Measurements from ENCODE around the gene LRRC8A.
"Not testable (repeated sequence)": the region's sequence is repeated elsewhere in the genome, so short reads cannot be mapped to it uniquely, and the experiment has no call there.

The LRRC8A gene

DNA sequence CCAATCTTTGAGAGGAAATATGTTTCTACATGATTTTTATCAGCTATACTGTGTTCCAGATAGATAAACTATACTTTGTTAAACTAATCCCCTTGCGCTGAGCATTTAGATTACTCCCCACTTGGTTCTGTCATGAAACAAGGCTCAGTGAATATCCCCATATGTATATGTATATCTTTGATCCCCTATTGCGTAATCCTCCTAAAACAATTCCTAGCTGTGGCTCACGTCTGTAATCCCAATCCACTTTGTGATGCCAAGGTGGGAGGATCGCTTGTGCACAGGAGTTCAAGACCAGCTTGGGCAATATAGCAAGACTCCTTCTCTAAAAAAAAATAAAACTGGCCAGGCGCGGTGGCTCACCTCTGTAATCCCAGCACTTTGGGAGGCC lies 41.6 kb downstream of the LRRC8A start:
- DNase-seq: no peak

DNA sequence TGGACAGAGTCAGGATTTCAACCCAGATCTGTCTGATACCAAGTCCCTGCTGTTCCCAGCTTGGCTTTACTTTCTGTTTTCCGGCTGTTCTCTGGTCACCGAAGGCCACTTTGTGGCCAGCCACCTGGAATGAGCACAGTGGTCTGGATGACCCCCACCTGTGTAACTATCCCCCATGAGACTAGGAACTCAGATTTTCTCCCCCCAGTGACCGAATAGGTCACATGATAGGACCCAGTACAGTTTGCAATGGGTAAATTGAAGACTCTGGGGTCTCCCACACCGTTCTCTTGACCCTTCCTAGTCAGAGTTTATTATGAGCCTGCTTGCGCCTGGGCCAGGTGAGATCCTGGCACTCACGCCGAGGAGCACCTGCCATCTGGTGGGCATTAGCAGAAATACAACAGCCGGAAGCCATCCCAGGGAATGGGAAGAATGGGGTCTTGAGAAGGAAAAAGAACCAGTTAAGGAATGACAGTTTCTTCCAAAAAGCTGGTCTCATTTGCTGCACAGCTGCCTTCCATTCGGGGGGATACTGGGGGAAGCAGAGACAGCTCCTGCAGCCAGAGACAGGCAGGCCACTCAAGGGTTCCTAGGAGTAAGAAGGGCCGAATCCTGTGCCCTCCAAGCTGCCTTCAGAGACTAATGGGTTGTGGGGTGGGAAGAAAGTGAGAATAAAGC lies 45.9 kb downstream of the LRRC8A start:
- peak; percentile 19 for DNase-seq

DNA sequence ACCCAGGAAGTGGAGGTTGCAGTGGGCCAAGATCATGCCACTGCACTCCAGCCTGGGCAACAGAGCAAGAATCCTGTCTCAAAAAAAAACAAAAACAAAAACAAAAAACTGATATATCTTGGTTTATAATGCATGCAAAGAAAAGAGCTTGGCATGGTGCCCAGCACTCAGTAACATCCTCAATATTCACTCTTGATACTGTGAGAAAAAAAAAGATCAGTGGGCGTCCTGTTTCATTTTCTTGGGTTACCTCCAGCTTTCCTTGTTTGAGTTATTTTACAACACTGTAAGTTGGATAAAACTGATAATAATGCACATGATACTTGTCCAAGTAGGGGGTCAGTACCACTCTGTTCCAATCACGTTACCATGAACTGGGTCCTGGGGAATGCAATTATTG lies 46.7 kb downstream of the LRRC8A start:
- DNase-seq: no peak

DNA sequence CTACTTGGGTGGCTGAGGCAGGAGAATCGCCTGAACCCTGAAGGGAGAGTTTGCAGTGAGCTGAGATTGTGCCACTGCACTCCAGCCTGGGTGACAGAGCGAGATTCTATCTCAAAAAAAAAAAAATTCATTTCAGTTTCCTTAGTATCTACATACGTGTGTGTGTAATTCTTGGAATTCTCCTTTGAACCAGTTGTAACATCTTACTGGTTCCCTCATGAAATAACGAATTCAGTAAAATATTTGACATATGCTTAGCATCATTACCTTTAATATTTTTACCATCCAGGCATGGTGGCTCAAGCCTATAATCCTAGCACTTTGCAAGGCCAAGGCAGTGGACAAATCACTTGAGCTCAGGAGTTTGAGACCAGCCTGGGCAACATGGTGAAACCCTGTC lies 47.6 kb downstream of the LRRC8A start:
- no peak for DNase-seq

DNA sequence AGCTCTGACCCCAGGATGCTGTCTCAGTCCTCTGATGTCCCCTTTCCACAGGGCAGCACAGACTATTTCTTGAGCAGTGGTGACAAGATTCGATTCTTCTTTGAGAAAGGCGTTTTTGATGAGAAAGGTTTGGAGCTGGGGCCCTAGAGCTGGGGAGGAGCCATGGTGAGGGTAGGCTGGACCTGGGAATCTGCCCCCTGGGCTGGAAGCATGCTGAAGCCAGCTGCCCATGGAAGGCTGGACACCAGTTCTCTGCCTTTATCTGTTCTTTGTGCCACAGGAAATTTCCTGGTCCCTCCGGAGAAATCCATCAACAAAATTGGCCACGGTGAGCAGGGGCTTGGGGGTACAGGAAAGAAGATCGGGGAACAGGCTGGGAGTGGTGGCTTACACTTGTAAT lies 51.8 kb downstream of the LRRC8A start:
- no peak for DNase-seq

DNA sequence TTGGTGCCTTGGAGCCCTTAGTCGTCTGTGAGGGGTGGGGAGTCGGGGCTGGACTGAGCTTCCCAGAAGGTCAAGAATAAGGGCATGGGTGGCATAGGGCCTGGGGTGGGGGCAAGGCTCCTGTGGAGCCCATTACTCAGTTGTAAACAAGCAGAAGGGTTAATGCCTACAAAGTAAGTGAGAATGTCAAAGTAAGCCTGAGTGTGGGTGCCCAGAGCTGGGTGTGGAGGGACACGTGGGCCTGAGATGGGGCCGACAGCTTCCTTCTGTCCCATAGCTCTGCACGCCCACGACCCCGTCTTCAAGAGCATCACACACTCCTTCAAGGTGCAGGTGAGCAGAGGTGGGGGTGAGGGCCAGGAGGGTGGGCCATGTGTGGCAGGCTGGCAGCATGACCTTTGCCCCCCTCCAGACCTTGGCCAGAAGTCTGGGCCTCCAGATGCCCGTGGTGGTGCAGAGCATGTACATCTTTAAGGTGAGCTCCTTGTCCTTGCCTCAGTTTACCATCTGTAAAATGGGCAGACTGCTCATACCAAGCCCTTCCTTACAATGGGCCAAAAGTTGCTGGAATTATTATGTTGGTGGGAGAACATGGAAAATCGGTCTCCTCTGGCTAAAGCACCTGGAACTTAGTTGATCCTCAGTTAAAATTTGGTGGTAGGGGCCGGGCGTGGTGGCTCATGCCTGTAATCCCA lies 54.4 kb downstream of the LRRC8A start:
- no peak for DNase-seq

DNA sequence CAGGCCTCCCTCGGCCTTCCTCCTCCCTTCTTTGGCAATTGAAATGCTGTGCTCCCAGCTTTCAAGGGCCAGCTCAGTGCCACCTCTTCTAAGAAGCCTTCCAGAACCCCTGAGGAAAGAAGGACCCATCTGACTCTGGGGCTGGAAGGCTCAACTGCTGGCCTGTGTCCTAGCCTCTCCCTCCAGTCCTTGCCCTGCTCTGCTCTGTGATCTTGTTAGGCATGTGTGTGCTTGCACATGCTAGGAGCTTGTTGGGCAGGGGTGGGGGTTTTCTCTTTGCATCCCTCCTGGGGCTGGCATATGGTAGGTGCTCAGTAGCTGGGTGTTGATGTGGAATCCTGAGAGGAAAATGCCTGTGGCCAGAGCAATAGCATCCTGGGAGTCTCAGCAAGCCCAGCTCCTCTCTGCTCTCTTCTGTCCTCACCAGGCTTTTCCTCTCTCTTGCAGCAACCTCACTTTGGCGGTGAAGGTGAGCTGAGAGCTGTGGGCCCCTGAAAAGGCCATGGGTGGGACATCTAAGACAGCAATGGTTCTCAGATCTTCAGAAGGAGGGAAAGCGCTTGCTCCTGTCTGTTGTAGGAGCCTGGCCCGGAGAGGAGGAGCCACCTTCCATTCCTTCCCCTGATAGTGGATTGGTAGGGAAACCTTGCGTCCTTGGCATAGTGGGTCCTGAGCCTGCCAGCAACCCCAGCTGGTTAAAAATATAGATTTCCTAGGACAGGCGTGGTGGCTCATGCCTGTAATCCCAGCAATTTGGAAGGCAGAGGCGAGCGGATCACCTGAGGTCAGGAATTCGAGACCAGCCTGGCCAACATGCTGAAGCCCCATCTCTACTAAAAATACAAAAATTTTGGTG lies 55.6 kb downstream of the LRRC8A start:
- DNase-seq: no peak

DNA sequence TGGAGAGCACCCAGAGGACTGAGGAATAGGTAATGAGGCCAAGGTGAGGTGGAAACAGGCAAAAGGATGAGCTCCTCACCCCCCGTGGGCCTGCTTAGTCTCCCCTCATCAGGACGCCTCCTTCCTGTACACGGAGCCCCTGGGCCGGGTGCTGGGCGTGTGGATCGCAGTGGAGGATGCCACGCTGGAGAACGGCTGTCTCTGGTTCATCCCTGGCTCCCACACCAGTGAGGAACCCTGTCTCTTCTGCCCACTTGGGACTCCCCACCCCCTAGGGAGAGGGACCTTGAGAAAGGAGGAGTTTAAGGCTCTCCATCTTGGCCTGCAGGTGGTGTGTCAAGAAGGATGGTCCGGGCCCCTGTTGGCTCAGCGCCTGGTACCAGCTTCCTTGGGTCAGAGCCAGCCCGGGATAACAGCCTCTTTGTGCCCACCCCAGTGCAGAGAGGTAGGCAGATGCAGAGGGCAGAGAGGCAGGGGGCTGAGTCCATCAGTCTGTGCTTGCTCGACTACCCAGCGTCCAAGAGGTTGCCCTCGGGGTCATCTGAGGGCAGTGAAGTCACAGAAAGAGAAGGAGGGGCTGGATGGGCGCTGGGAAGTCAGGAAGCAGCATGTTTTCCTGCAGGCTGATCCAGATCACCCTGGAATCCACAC lies 58.5 kb downstream of the LRRC8A start:
- DNase-seq: no peak

DNA sequence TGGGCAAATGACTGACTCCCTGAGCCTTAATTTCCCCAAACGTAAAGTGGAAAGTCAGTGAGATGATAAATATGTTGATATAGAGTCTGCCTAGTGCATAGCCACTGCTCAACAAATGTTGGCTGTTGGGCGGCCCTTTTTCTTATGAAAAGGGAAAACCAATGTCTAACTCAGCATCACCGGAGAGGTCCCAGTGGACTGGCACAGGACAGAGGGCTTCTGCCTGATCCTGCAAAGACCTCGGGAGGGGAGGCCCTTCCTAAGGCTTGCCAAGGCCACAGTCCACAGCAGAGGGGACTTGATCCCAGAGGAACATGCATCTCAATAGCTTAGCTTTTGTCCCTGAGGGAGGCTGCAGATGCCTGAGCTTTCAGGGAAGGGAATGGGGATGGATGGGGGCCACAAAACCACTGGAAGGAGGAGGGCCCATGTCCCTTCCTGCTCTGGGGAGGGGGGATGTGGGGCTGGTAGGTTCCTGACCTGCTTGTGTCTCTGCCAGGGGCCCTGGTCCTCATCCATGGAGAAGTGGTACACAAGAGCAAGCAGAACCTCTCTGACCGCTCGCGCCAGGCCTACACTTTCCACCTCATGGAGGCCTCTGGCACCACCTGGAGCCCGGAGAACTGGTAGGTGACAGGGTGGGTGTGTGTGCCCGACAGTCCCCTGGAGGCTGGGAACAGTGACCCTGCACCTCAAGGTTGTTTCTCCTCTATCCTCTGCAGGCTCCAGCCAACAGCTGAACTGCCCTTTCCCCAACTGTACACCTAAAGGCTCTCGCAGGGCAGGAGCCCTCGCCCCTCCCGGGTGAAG lies 59.2 kb downstream of the LRRC8A start:
- DNase-seq: no peak

DNA sequence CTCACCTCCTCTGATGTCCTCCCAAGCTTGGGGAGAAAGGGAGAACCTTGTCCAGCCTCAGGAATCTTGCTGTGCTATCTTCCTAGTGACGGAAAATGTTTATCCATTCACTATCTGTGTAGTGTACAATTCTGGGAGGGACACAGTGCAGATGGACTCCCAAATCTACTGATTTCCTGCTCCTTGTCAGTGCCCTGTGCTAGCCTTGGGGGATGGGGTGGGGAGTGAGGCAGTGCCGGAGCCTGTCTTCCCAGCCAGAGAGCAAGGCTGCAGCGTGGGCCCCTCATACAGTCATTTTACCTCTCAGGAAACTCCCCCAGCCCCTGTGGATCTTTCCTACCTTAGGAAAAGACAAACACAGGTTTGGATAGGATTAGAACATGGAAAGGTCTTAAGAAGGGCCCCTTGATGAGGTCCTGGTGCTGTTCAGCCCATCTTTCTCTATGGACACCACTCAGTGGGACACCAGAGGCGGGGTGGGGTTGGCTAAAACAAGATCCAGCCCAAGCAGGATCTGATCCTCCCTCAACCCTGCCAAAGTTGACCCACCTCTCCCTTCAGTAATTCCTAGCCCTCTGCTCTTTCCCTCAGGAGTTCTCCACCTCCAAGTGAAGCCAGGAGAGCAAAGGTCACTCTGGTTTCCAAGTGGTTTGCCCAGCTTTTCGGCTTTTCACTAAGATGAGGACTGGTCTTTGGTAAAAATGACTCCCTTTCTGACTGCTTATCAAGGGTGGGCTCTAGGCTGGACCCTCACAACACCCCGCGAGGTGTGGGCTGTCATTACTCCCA lies 62.1 kb downstream of the LRRC8A start:
- DNase-seq: no peak

DNA sequence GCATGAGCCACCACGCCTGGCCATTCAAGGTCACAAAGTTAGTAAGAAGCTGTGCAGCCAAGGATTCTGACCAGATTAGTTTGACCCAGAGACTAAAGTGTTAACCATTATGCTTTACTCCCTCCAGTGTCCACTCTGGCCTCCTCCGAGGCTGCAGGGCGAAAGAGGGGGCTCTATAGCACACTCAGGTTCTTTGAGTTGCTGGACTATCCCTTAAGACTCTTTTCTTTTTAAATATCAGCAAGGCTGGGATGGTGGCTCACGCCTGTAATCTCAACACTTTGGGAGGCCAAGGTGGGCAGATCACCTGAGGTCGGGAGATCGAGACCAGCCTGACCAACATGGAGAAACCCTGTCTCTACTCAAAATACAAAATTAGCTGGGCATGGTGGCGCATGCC lies 63.0 kb downstream of the LRRC8A start:
- DNase-seq: not testable (repeated sequence)

DNA sequence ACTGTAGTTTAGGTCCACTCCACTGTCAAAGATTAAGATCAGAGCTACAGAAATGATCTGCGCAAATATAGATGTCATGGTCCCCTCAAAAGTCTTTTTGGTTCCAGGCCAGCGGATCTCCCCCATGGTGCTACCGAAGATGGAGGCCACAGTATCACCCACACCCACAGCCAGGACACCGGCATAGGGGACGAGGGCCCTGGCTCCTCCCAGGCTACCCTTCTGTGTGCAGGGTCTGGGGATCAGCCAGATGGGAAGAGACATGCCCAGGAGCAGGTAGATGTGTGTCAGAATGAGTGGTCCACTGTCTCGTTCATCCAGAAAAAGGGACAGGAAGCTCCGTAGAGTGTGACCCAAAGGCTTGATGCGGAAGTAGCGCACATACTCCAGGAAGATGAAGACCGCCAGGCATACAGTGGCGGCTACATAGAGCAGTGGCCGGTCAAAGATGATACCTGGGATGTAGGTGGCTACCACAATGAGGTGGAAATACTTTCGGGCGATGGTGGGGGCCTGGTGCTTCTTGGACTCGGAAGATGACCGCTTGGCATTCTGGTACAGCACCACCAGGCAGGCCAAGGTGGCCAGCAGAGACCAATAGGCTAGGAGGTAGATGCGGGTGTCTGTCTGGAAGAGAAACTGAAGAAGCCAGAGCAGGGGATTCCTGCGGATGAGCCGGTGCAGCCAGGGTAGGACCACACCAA lies 64.0 kb downstream of the LRRC8A start:
- DNase-seq: no peak

DNA sequence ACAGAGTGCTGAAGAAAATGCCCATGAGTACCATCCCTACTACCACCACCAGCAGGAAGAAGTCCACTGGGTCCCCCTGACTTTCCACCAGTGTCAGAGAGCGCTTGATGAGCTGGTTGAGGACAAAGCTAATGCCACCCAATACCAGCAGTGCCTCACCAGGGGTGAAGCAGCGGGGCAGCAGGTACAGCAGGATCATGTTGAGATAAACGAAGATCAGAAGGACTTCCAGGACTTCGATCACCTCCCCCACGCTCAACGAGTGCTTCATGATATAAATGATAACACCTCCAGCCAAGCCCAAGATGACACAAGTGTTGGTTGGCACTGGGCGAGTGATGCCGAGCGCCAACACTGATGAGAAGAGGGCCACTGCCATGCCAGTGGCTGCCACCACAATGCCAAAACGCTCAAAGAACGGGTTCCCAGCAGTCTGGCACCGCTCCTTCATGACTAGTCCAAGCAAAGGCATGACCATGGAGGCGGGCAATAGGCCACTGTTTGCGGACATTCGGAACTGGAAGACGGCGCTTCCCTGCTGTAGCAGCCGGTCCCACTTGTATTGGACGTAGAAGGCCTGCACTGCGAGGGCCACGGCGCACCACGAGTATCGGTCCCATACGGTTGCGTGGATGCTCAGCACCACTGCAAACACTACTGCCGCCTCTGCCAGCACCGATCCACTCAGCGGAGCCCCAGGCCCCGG lies 64.8 kb downstream of the LRRC8A start:
- no peak for DNase-seq

DNA sequence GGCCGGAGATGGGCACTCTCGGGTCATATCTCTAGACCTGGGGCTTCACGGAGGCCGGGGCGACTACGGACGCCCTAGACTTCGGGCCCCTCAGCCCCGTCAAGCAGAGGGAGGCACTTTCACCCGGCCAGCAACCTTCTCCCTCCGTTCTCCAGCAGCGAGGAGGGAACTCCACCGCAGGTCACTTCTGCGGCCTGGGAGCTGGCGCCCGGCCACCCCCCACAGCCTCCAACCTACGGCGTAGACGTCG lies 65.3 kb downstream of the LRRC8A start:
- no peak for DNase-seq

DNA sequence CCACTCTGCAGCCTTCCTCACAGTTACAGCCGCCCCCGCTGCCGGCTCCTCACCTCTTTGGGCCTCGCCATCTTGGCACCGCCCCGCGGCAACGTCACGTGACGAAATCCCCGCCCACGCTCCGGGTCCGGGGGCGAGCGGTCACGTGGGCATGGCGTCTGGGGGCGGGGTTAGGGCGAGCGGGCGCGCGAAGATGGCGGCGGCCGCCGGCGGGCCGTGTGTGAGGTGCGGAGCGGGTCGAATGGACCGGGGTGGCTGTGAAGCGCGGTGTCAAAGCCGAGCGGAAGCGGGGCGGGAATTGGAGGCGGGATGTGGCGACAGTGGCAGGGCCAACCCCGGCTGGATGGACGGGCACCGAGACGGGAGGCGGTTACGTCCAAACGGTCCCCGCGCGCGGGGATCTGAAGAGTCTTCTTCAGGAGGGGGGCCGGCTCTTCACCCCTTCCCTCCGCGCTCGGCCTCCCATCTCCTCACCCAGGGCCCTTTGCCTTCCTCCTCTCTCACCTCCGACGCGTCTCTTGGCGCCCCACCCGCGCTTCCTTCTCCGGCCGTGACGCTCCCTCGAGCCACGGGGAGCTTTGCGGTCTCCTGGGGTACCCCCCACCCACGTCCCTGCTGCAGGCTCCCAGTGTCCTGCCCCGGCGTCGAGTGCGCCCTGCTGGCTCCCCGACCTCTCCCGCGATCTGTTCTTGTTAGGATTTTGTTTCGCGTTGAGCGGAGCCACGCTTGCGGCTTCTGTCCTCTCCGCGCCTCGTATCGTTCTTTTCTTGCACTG lies 65.8 kb downstream of the LRRC8A start, which contains the start of the genes DOLK and NUP188:
TSS of gene DOLK (minus strand) at position 77 of the 775 bp plus-strand sequence. CDS start 300 bp downstream, outside the sequence.
TSS of gene NUP188 (plus strand) at position 173 of the 775 bp plus-strand sequence. CDS start at position 194, 21 bp downstream.
- DNase-seq: peak; percentile 69

DNA sequence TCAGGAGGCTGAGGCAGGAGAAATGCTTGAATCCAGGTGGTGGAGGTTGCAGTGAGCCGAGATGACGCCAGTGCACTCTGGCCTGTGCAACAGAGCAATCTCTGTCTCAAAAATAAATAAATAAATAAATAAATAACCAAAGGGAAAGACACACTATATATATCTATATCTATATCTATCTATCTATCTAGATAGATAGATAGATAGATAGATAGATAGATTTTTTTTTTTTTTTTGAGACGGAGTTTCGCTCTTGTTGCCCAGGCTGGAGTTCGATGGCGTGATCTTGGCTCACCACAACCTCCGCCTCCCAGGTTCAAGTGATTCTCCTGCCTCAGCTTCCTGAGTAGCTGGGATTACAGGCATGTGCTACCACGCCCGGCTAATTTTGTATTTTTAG lies 79.5 kb downstream of the LRRC8A start:
- DNase-seq: not testable (repeated sequence)
